ENCODE measurements around the gene CDKN2B.

DNA sequence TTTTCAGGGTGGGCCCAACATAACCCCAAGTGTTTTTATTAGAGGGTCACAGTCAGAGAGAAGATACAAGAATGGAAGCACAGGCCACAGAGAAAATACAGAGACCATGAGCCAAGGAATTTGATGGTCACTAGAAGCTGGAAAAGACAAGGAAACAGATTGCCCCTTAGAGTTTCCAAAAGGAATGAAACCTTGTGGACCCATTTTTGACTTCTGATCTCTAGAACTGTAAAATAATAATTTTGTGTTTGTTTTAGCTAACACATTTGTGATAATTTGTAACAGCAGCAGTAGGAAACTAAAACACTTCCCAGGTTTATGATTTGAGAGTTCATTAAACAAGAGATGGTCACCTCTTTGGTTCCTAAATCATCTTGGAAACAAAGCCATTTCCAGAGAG is 36.7 kb downstream of the CDKN2B start:
- TF ChIP-seq POLR2AphosphoS5 (IDR thresholded peaks at IDR 0.05; ENCODE audit: low read depth, low read length), result no peak
- TF ChIP-seq POLR2A (IDR thresholded peaks at IDR 0.05; ENCODE audit: low read depth, low read length), result no peak
